Ovary (tissue), 9 donors: ENCODE data around the gene MBOAT2. TPM values are rescaled to one million over a fixed set of nuclear protein-coding genes. Genes with fewer than 3 reads are reported as not detected.

Experiments
- DNase-seq, 5 donors: peaks; one replicate each; pipeline ENCODE4 v3.0.0-alpha.2; 2019 to 2020
- H3K27ac ChIP-seq, 2 donors: fragments of 200-600 bp; one replicate each; pipeline versions ENCODE4 v1.5.1 to v1.8.0; 2019 to 2022
- H3K27me3 ChIP-seq: fragments of 200-600 bp; one replicate; pipeline ENCODE4 v1.8.0; 2022
- H3K36me3 ChIP-seq: fragments of 200-600 bp; sonication (generic); one replicate; pipeline ENCODE4 v1.5.1; 2019
- H3K4me1 ChIP-seq: one replicate; pipeline ENCODE4 v1.8.1; 2013; ENCODE audit warnings: mild to moderate bottlenecking, moderate library complexity; ENCODE audit not compliant: insufficient read depth
- H3K4me3 ChIP-seq: fragments of 200-600 bp; sonication (generic); one replicate; pipeline ENCODE4 v1.5.1; 2017
- H3K9me3 ChIP-seq, 2 donors: fragments of 200-600 bp in 1 of 2; sonication (generic) in 1 of 2; one replicate each; pipeline versions ENCODE4 v1.5.1 to v1.8.1; 2013 to 2019; ENCODE audit warnings: mild to moderate bottlenecking in 1 of 2, moderate library complexity in 1 of 2
- EP300 ChIP-seq: sonication (generic); formaldehyde crosslinking; IDR thresholded peaks from one replicate; pipeline ENCODE4 v1.6.1; 2017; ENCODE audit warnings: antibody characterized with exemption
- POLR2A ChIP-seq: fragments of 450-650 bp; IDR thresholded peaks from one replicate; pipeline ENCODE4 v1.6.1; 2017; ENCODE audit warnings: antibody characterized with exemption, mild to moderate bottlenecking, moderate library complexity
- WGBS, 3 donors: extraction: QIAGEN DNeasy Blood & Tissue Kit in 1 of 3; methylation state at CpG; one replicate each; pipeline versions ENCODE4 v1.1.5 to v1.1.7; 2013 to 2017; 5-methylcytosine and 5-hydroxymethylcytosine counted together
- intact Hi-C, 4 donors: fragments of 100-400 bp; cut with DNase I; formaldehyde crosslinking; loops; one replicate each; pipeline versions ENCODE4 v1.11.0 to v1.15.1; 2022 to 2023
- polyA plus RNA-seq, 2 donors: library from polyadenylated mRNA; stranded (reverse); fragments of 200-250 nt in 1 of 2; fragments of 350-450 nt in 1 of 2; fragmentation: Illumina TruSeq in 1 of 2; extraction: RNeasy Lipid Tissue Mini Kit (QIAGEN cat#74804) in 1 of 2; gene quantifications; one replicate each; pipeline ENCODE4 v1.2.3, GENCODE V29; 2013 to 2014
- total RNA-seq, 7 donors: library from RNA; depleted of rRNA in 2 of 7; stranded (reverse); fragments of >200 nt in 2 of 7; fragmentation: NEBNext Ultra II Directional in 3 of 7; extraction: Animal tissue kit (Norgen Biotek cat#: 25700) in 3 of 7; gene quantifications; one replicate each; pipeline versions ENCODE4 v1.1.0 to v1.2.4, GENCODE V29; 2016 to 2023
- TF ChIP-seq, protein P1 (sequence below), 3 donors: fragments of 450-650 bp in 2 of 3; fragments of 200-600 bp in 1 of 3; IDR thresholded peaks; one replicate each; pipeline versions ENCODE4 v1.5.1 to v1.8.0; 2016 to 2022; ENCODE audit warnings: antibody characterized with exemption in 3 of 3, mild to moderate bottlenecking in 1 of 3
- donor health status: DM: no; HTN: no; CAD: no; lungs with moderate emphysema.
- donor health status: DM: no; HTN: no; CAD: no.
- donor health status: Bipolar disorder and iron deficiency.
- donor health status: DM: yes; HTN: yes; CAD: no.
- donor health status: DM: no; HTN: no; CAD: no.
- donor health status: DM: yes; HTN: yes; CAD: no.

The MBOAT2 gene
- total and polyA plus RNA-seq, 9 donors: 8.4 to 51.0 (median 24.5) TPM

GRCh38 chr2:8827729-8828128, 175.8 kb downstream of the MBOAT2 start:
- WGBS, 3 donors: 92 to 96% (median 92%) methylated on average over 2 of the region's 2 CpGs
- H3K27me3 ChIP-seq: no peaks in the 10 kb centered on the region
- H3K9me3 ChIP-seq: no peaks in the 10 kb centered on the region
- TF ChIP-seq POLR2A (no peak), EP300 (no peak)
- TF ChIP-seq, protein P1, sequence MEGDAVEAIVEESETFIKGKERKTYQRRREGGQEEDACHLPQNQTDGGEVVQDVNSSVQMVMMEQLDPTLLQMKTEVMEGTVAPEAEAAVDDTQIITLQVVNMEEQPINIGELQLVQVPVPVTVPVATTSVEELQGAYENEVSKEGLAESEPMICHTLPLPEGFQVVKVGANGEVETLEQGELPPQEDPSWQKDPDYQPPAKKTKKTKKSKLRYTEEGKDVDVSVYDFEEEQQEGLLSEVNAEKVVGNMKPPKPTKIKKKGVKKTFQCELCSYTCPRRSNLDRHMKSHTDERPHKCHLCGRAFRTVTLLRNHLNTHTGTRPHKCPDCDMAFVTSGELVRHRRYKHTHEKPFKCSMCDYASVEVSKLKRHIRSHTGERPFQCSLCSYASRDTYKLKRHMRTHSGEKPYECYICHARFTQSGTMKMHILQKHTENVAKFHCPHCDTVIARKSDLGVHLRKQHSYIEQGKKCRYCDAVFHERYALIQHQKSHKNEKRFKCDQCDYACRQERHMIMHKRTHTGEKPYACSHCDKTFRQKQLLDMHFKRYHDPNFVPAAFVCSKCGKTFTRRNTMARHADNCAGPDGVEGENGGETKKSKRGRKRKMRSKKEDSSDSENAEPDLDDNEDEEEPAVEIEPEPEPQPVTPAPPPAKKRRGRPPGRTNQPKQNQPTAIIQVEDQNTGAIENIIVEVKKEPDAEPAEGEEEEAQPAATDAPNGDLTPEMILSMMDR (IDR thresholded peaks at IDR 0.05): no peak
- no peaks in the 10 kb centered on the region for H3K36me3 ChIP-seq
- DNase-seq: no peak
- intact Hi-C loops: loop anchor here in 1 of 4 donors (1.0 kb wide), 1 partner anchor 20 kb away; no protein-coding TSS in a partner anchor
- peaks cover 13% of the 10 kb centered on the region for H3K4me1 ChIP-seq
- H3K4me3 ChIP-seq: no peak overlapping the region
- H3K27ac ChIP-seq: no peak overlapping the region

- no peaks in the 10 kb centered on the region for H3K36me3 ChIP-seq
- peaks cover 8% of the 10 kb centered on the region for H3K4me1 ChIP-seq
- TF ChIP-seq EP300: no peak
- no peak for TF ChIP-seq POLR2A
- TF ChIP-seq, protein P1 (IDR thresholded peaks at IDR 0.05): no peak
- 48 to 76% (median 56%) methylated on average over 4 of the region's 4 CpGs for WGBS, 3 donors
- H3K27me3 ChIP-seq: no peaks in the 10 kb centered on the region
- intact Hi-C loops: no loop called here
- no peak overlapping the region for H3K4me3 ChIP-seq
- H3K27ac ChIP-seq: peak overlapping the region in 1 of 2 donors; percentile 62
- no peaks in the 10 kb centered on the region for H3K9me3 ChIP-seq
- no peak for DNase-seq
Observed at GRCh38 chr2:8822218-8822617, 181.3 kb downstream of the MBOAT2 start.

DNA sequence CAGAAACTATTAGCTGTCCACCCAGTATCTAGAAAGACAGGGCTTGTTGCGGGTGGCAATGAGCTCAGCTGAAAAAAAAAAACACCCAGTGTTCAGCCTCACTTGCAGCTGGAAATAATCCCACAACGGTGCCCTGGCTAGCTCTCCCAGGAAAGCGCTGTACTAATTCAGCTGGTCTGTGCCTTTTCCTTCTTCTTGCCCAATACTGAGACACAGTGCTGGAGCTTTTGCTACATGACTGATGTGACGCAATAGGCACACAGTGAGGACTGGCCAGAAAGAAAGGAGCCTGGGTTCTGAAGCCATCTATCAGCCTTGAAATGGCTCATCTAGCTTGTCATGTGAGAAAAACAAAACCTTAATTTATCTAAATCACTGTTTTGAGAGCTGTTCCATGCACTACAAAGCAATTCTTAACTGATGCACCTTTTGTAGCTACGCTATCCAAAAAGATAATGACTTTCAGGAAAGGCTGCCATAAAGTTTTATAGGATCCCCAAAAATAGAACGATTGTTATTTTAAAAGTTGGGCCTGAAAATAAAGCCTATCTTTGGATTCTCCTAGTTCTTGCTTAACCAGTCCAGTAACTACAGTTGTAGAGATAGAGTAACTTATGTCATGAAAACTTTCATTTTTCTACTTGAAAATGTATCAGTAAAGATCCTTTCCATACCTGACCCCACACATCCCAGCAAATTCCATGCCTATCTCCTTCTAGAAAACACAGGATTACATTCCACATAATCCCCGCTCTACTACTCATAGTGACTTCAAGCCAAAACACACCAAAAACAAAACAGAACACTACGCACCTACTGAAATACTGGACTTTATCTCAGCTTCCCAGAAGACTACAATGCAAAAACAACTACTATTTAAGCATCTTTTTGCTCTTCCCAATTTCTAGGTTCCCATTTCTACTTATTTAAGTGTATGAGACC, 181.9 kb downstream of the MBOAT2 start:
- TF ChIP-seq POLR2A (no peak), EP300 (no peak)
- TF ChIP-seq, protein P1 (IDR thresholded peaks at IDR 0.05): no peak
- DNase-seq: peak; percentile 32 to 66 (median 49)
- intact Hi-C loops: no loop called here
- Histone ChIP-seq H3K36me3 (no peaks in the 10 kb centered on the region), H3K27ac (peak overlapping the region in 1 of 2 donors; percentile 62), H3K4me3 (no peak overlapping the region), H3K4me1 (peaks cover 8% of the 10 kb centered on the region), H3K9me3 (no peaks in the 10 kb centered on the region), H3K27me3 (no peaks in the 10 kb centered on the region)
- WGBS, 3 donors: 32 to 37% (median 33%) methylated on average over 8 of the region's 8 CpGs

DNA sequence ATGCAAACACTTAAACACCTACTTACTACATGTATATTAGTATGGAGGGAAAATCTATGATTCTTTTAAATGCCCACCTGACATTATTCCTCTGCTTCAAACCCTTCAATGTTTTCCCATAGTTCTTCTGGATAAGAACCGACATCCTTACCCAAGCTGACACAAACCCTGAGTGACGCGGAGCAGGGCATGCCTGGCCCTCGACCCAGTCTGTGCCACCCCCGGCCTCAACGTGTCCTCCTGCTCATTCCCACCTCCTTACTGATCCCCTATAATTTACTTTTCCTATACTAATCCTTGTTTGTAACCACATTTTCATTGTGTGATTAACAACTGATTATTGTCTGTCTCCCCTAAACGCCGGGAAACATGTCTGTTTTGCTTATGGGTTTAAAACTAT, 183.5 kb downstream of the MBOAT2 start:
- 88 to 93% (median 92%) methylated on average over 8 of the region's 8 CpGs for WGBS, 3 donors
- no peaks in the 10 kb centered on the region for H3K9me3 ChIP-seq
- H3K36me3 ChIP-seq: no peaks in the 10 kb centered on the region
- H3K4me3 ChIP-seq: no peak overlapping the region
- TF ChIP-seq EP300 (no peak), POLR2A (no peak)
- TF ChIP-seq, protein P1 (IDR thresholded peaks at IDR 0.05): no peak
- no peak for DNase-seq
- H3K27me3 ChIP-seq: no peaks in the 10 kb centered on the region
- intact Hi-C loops: no loop called here
- H3K4me1 ChIP-seq: peaks cover 8% of the 10 kb centered on the region
- H3K27ac ChIP-seq: no peak overlapping the region
